Cardiac muscle cell (in vitro differentiated cells and primary cell): ENCODE data around the gene ALOX12B. TPM values are rescaled to one million over a fixed set of nuclear protein-coding genes. Genes with fewer than 3 reads are reported as not detected.
"Not testable (repeated sequence)": the region's sequence is repeated elsewhere in the genome, so short reads cannot be mapped to it uniquely, and the experiment has no call there.

Experiments
- DNase-seq, 2 donors: peaks; one replicate each; pipeline versions ENCODE4 v3.0.0 to v3.0.0-alpha.2; 2010 to 2017; ENCODE audit warnings: low read depth in 1 of 2, low spot score in 1 of 2
- H3K27ac ChIP-seq: fragments of 200-600 bp; sonication (generic); 2 replicates; pipeline ENCODE4 v1.5.1; 2016
- H3K27me3 ChIP-seq: fragments of 200-600 bp; sonication (generic); 2 replicates; pipeline ENCODE4 v1.6.0; 2016; ENCODE audit warnings: control low read depth
- H3K36me3 ChIP-seq: fragments of 200-600 bp; sonication (generic); 2 replicates; pipeline ENCODE4 v1.5.1; 2016; ENCODE audit warnings: control low read depth
- H3K4me1 ChIP-seq: fragments of 200-600 bp; sonication (generic); 2 replicates; pipeline ENCODE4 v1.8.1; 2017; ENCODE audit warnings: low read depth, mild to moderate bottlenecking, mixed run types
- H3K4me3 ChIP-seq: fragments of 200-600 bp; sonication (generic); 2 replicates; pipeline ENCODE4 v1.5.1; 2016; ENCODE audit warnings: mild to moderate bottlenecking
- H3K9me3 ChIP-seq: fragments of 200-600 bp; sonication (generic); 2 replicates; pipeline ENCODE4 v1.5.1; 2017; ENCODE audit warnings: low read depth, mild to moderate bottlenecking, control low read depth
- CTCF ChIP-seq: IDR thresholded peaks from 2 replicates; pipeline ENCODE4 v1.5.1; 2012; ENCODE audit warnings: low read depth, mild to moderate bottlenecking, low read length
- polyA plus RNA-seq: library from polyadenylated mRNA; unstranded; fragments of >200 nt; fragmentation: Nextera tagmentation; extraction: Ambion mirVana; gene quantifications from 2 replicates; pipeline ENCODE4 v1.2.1, GENCODE V29; 2016
- total RNA-seq: library from RNA; depleted of rRNA; stranded (reverse); fragments of >200 nt; gene quantifications from 2 replicates; pipeline ENCODE4 v1.2.3, GENCODE V29; 2016

The ALOX12B gene
- total and polyA plus RNA-seq, 2 experiments from 2014 or later: 0.42 to 2.3 TPM

- no peaks in the 10 kb centered on the region for H3K27me3 ChIP-seq
Measured at GRCh38 chr17:8029121-8029520, 58.4 kb downstream of the ALOX12B start.

GRCh38 chr17:8025176-8025911, 62.2 kb downstream of the ALOX12B start:
- Histone ChIP-seq H3K36me3 (no peaks in the 10 kb centered on the region), H3K27ac (no peak overlapping the region), H3K4me3 (no peak overlapping the region), H3K27me3 (no peaks in the 10 kb centered on the region), H3K9me3 (no peaks in the 10 kb centered on the region), H3K4me1 (no peaks in the 10 kb centered on the region)
- no peak for TF ChIP-seq CTCF
- no peak for DNase-seq

More at GRCh38 chr17:8029121-8029520, 58.4 kb downstream of the ALOX12B start:
- no peaks in the 10 kb centered on the region for H3K36me3 ChIP-seq
- no peak overlapping the region for H3K4me3 ChIP-seq
- no peaks in the 10 kb centered on the region for H3K9me3 ChIP-seq
- no peaks in the 10 kb centered on the region for H3K4me1 ChIP-seq
- DNase-seq: peak in 1 of 2 donors; percentile 42
- no peak overlapping the region for H3K27ac ChIP-seq
- TF ChIP-seq CTCF: no peak

- not testable (repeated sequence) for H3K4me1 ChIP-seq
Measured at GRCh38 chr17:8024161-8024560, 63.4 kb downstream of the ALOX12B start.

More at GRCh38 chr17:8024161-8024560, 63.4 kb downstream of the ALOX12B start:
- H3K27me3 ChIP-seq, H3K4me3 ChIP-seq, H3K9me3 ChIP-seq, H3K36me3 ChIP-seq, H3K27ac ChIP-seq: not testable (repeated sequence)
- peak in 1 of 2 donors; percentile 57 for DNase-seq

Other genes starting within 250 kb of the ALOX12B start
- gene TMEM88, start 232.7 kb downstream of the ALOX12B start, total RNA-seq: 27.4 and 51.2 TPM in 2 replicates
- gene TMEM88, start 232.7 kb downstream of the ALOX12B start, polyA plus RNA-seq: 31.3 and 66.1 TPM in 2 replicates
- 107 and 130 TPM in 2 replicates for gene NAA38, start 230.2 kb downstream of the ALOX12B start, total RNA-seq
- gene NAA38, start 230.2 kb downstream of the ALOX12B start, polyA plus RNA-seq: 158 and 168 TPM in 2 replicates
- gene CYB5D1, start 229.7 kb downstream of the ALOX12B start, total RNA-seq: 14.0 and 14.3 TPM in 2 replicates
- gene CYB5D1, start 229.7 kb downstream of the ALOX12B start, polyA plus RNA-seq: 10.7 and 13.7 TPM in 2 replicates
- gene CHD3, start 198.9 kb downstream of the ALOX12B start, total RNA-seq: 40.2 and 64.7 TPM in 2 replicates
- 15.9 and 19.7 TPM in 2 replicates for gene CHD3, start 198.9 kb downstream of the ALOX12B start, polyA plus RNA-seq
- 20.3 and 26.1 TPM in 2 replicates for gene RNF227, start 171.4 kb downstream of the ALOX12B start, total RNA-seq
- 5.2 and 5.8 TPM in 2 replicates for gene RNF227, start 171.4 kb downstream of the ALOX12B start, polyA plus RNA-seq
- 1.8 and 3.3 TPM in 2 replicates for gene KCNAB3, start 157.9 kb downstream of the ALOX12B start, total RNA-seq
- 1.3 and 1.4 TPM in 2 replicates for gene KCNAB3, start 157.9 kb downstream of the ALOX12B start, polyA plus RNA-seq
- 92.0 and 110 TPM in 2 replicates for gene TRAPPC1, start 155.8 kb downstream of the ALOX12B start, total RNA-seq
- 340 and 386 TPM in 2 replicates for gene TRAPPC1, start 155.8 kb downstream of the ALOX12B start, polyA plus RNA-seq
- gene CNTROB, start 155.5 kb downstream of the ALOX12B start, total RNA-seq: 19.6 and 42.6 TPM in 2 replicates
- 23.1 and 44.0 TPM in 2 replicates for gene CNTROB, start 155.5 kb downstream of the ALOX12B start, polyA plus RNA-seq
- gene GUCY2D, start 85.1 kb downstream of the ALOX12B start, total RNA-seq: 1.1 TPM in 1 of 2 replicates, not detected in the other
- gene GUCY2D, start 85.1 kb downstream of the ALOX12B start, polyA plus RNA-seq: 0.54 and 3.7 TPM in 2 replicates
- 0.18 and 0.33 TPM in 2 replicates for gene ALOX15B, start 48.7 kb downstream of the ALOX12B start, total RNA-seq
- gene ALOX15B, start 48.7 kb downstream of the ALOX12B start, polyA plus RNA-seq: 0.12 TPM in 1 of 2 replicates, not detected in the other
- not detected in 2 replicates for gene ALOXE3, start 30.8 kb upstream of the ALOX12B start, total RNA-seq
- gene ALOXE3, start 30.8 kb upstream of the ALOX12B start, polyA plus RNA-seq: 0.10 TPM in 1 of 2 replicates, not detected in the other
- 0.32 and 6.2 TPM in 2 replicates for gene HES7, start 36.4 kb upstream of the ALOX12B start, total RNA-seq
- 1.1 and 1.5 TPM in 2 replicates for gene HES7, start 36.4 kb upstream of the ALOX12B start, polyA plus RNA-seq
- 42.3 and 51.9 TPM in 2 replicates for gene PER1, start 64.7 kb upstream of the ALOX12B start, total RNA-seq
- gene PER1, start 64.7 kb upstream of the ALOX12B start, polyA plus RNA-seq: 28.2 and 47.7 TPM in 2 replicates
- 22.5 and 35.7 TPM in 2 replicates for gene VAMP2, start 75.2 kb upstream of the ALOX12B start, total RNA-seq
- 102 and 118 TPM in 2 replicates for gene VAMP2, start 75.2 kb upstream of the ALOX12B start, polyA plus RNA-seq
- 39.8 and 40.7 TPM in 2 replicates for gene TMEM107, start 88.7 kb upstream of the ALOX12B start, total RNA-seq
- gene TMEM107, start 88.7 kb upstream of the ALOX12B start, polyA plus RNA-seq: 54.6 and 62.4 TPM in 2 replicates
- 19.7 and 26.4 TPM in 2 replicates for gene BORCS6, start 102.5 kb upstream of the ALOX12B start, total RNA-seq
- gene BORCS6, start 102.5 kb upstream of the ALOX12B start, polyA plus RNA-seq: 13.2 and 13.7 TPM in 2 replicates
- gene AURKB, start 122.9 kb upstream of the ALOX12B start, total RNA-seq: 15.1 and 77.7 TPM in 2 replicates
- gene AURKB, start 122.9 kb upstream of the ALOX12B start, polyA plus RNA-seq: 17.8 and 133 TPM in 2 replicates
- 7.4 and 15.6 TPM in 2 replicates for gene CTC1, start 160.3 kb upstream of the ALOX12B start, total RNA-seq
- gene CTC1, start 160.3 kb upstream of the ALOX12B start, polyA plus RNA-seq: 17.1 and 23.0 TPM in 2 replicates
- gene PFAS, start 161.6 kb upstream of the ALOX12B start, total RNA-seq: 49.9 and 62.5 TPM in 2 replicates
- 48.2 and 62.0 TPM in 2 replicates for gene PFAS, start 161.6 kb upstream of the ALOX12B start, polyA plus RNA-seq
- 40.0 and 43.6 TPM in 2 replicates for gene RANGRF, start 201.0 kb upstream of the ALOX12B start, total RNA-seq
- 75.5 and 89.2 TPM in 2 replicates for gene RANGRF, start 201.0 kb upstream of the ALOX12B start, polyA plus RNA-seq
- gene SLC25A35, start 207.7 kb upstream of the ALOX12B start, total RNA-seq: 3.5 and 9.5 TPM in 2 replicates
- gene SLC25A35, start 207.7 kb upstream of the ALOX12B start, polyA plus RNA-seq: 6.0 and 7.9 TPM in 2 replicates
- 1.1 and 3.0 TPM in 2 replicates for gene ARHGEF15, start 222.5 kb upstream of the ALOX12B start, total RNA-seq
- 0.17 and 0.73 TPM in 2 replicates for gene ARHGEF15, start 222.5 kb upstream of the ALOX12B start, polyA plus RNA-seq